HG03280 (cell line): ENCODE results near the gene SNRPA1.
"Not testable (repeated sequence)": the region's sequence is repeated elsewhere in the genome, so short reads cannot be mapped to it uniquely, and the experiment has no call there.

Experiments used
- ATAC-seq: cut with Tn5 transposase; IDR thresholded peaks from one replicate; pipeline ENCODE4 v1.9.1; 2021; ENCODE audit warnings: mild to moderate bottlenecking, moderate library complexity; ENCODE audit not compliant: unreplicated experiment

Gene SNRPA1

GRCh38 chr15:101296418-101297405 is 1.7 kb upstream of the SNRPA1 start:
- ATAC-seq = no peak

- no peak for ATAC-seq
These were observed 636 bp upstream of the SNRPA1 start for GRCh38 chr15:101295607-101296161.

- no peak for ATAC-seq
These were observed 1.9 kb downstream of the SNRPA1 start for GRCh38 chr15:101293122-101293521.

GRCh38 chr15:101288905-101289513 is 6.0 kb downstream of the SNRPA1 start:
- ATAC-seq = no peak

- ATAC-seq = not testable (repeated sequence)
These were observed 7.7 kb downstream of the SNRPA1 start for GRCh38 chr15:101287342-101287741.

- ATAC-seq = no peak
These were observed 8.5 kb downstream of the SNRPA1 start for GRCh38 chr15:101286471-101287114.

GRCh38 chr15:101283931-101284330 is 11.1 kb downstream of the SNRPA1 start:
- ATAC-seq = no peak

- ATAC-seq = no peak
These were observed 15.0 kb downstream of the SNRPA1 start for GRCh38 chr15:101280007-101280406.

- ATAC-seq = no peak
These were observed 17.0 kb downstream of the SNRPA1 start for GRCh38 chr15:101277943-101278564.

- peak; percentile 90 for ATAC-seq
These were observed 17.8 kb downstream of the SNRPA1 start, which contains the start of gene SELENOS for GRCh38 chr15:101277038-101277822. SELENOS (minus strand) TSS chr15:101277485; CDS start chr15:101277417, 68 bp downstream.

- peak; percentile 31 for ATAC-seq
These were observed 18.5 kb downstream of the SNRPA1 start for GRCh38 chr15:101276501-101277037.

- ATAC-seq = peak; percentile 30
These were observed 20.0 kb downstream of the SNRPA1 start for GRCh38 chr15:101275018-101275417.

- ATAC-seq = no peak
These were observed 21.5 kb downstream of the SNRPA1 start for GRCh38 chr15:101273534-101273933.

GRCh38 chr15:101272584-101272983 is 22.5 kb downstream of the SNRPA1 start:
- no peak for ATAC-seq

- no peak for ATAC-seq
These were observed 25.4 kb downstream of the SNRPA1 start for GRCh38 chr15:101269479-101270223.

- no peak for ATAC-seq
These were observed 27.5 kb downstream of the SNRPA1 start for GRCh38 chr15:101267320-101268104.

- no peak for ATAC-seq
These were observed 28.3 kb downstream of the SNRPA1 start for GRCh38 chr15:101266787-101267186.

GRCh38 chr15:101266034-101266433 is 29.0 kb downstream of the SNRPA1 start:
- ATAC-seq = no peak
